Right lobe of liver (tissue), 6 donors: ENCODE results near the gene ANO4. TPM values are rescaled to one million over a fixed set of nuclear protein-coding genes. Genes with fewer than 3 reads are reported as not detected.

ENCODE experiments used
- ATAC-seq, 4 donors: fragments of 200-7000 bp; cut with Tn5 transposase; one replicate each; pipeline ENCODE4 v1.9.1; 2020; ENCODE audit warnings: mild to moderate bottlenecking in 4 of 4, moderate library complexity in 4 of 4
- DNase-seq, 3 donors: peaks; one replicate each; pipeline ENCODE4 v3.0.0-alpha.2; 2020
- H3K27ac ChIP-seq, 3 donors: fragments of 200-600 bp; one replicate each; pipeline ENCODE4 v1.8.0; 2022
- H3K27me3 ChIP-seq, 2 donors: fragments of 200-600 bp; one replicate each; pipeline ENCODE4 v1.8.0; 2022
- H3K36me3 ChIP-seq, 4 donors: fragments of 200-600 bp; sonication (generic) in 1 of 4; one replicate each; pipeline versions ENCODE4 v1.5.1 to v1.8.0; 2017 to 2022; ENCODE audit warnings: control low read depth in 1 of 4
- H3K4me1 ChIP-seq, 4 donors: fragments of 200-600 bp; sonication (generic) in 1 of 4; one replicate each; pipeline versions ENCODE4 v1.5.1 to v1.8.0; 2017 to 2022; ENCODE audit warnings: control low read depth in 1 of 4
- H3K4me3 ChIP-seq, 3 donors: fragments of 200-600 bp; one replicate each; pipeline ENCODE4 v1.8.0; 2022
- H3K9me3 ChIP-seq, 4 donors: fragments of 200-600 bp; sonication (generic) in 1 of 4; one replicate each; pipeline versions ENCODE4 v1.5.1 to v1.8.0; 2017 to 2022; ENCODE audit warnings: control low read depth in 1 of 4
- CTCF ChIP-seq, 4 donors: fragments of 200-600 bp in 3 of 4; fragments of 450-650 bp in 1 of 4; IDR thresholded peaks; one replicate each; pipeline versions ENCODE4 v1.5.1 to v1.8.0; 2016 to 2022; ENCODE audit warnings: antibody characterized with exemption in 4 of 4, mild to moderate bottlenecking in 2 of 4
- POLR2A ChIP-seq: fragments of 450-650 bp; IDR thresholded peaks from one replicate; pipeline ENCODE4 v1.6.1; 2017; ENCODE audit warnings: antibody characterized with exemption, mild to moderate bottlenecking
- WGBS: methylation state at CpG from one replicate; pipeline ENCODE4 v1.1.6; 2018; ENCODE audit warnings: low coverage, low lambda C conversion rate; ENCODE audit not compliant: insufficient coverage; ENCODE audit errors: missing lambda C conversion rate; 5-methylcytosine and 5-hydroxymethylcytosine counted together
- intact Hi-C, 2 donors: fragments of 100-400 bp; cut with DNase I; formaldehyde crosslinking; loops; one replicate each; pipeline versions ENCODE4 v1.11.2 to v1.14.1; 2022
- total RNA-seq, 6 experiments: library from RNA; depleted of rRNA in 2 of 6; stranded (reverse); fragments of >200 nt in 2 of 6; fragmentation: NEBNext Ultra II Directional in 3 of 6; extraction: Animal tissue kit (Norgen Biotek cat#: 25700) in 3 of 6; gene quantifications; one replicate each; pipeline versions ENCODE4 v1.1.0 to v1.2.4, GENCODE V29; 2016 to 2023
- donor health status: DM: no; HTN: yes; CAD: no.
- donor health status: DM: no; HTN: no; CAD: no.
- donor health status: DM: no; HTN: no; CAD: no.
- donor health status: DM: no; HTN: yes; CAD: no.
- donor health status: DM: no; HTN: yes; CAD: no.

ANO4 gene
- total RNA-seq, 6 experiments from 2014 or later: 0.13 TPM; not detected in 5

GRCh38 chr12:100871195-100871734, 76.7 kb downstream of the ANO4 start:
- no peaks in the 10 kb centered on the region for H3K9me3 ChIP-seq
- H3K4me1 ChIP-seq: no peaks in the 10 kb centered on the region
- intact Hi-C loops: no loop called here
- ATAC-seq: no peak
- H3K27ac ChIP-seq: no peak overlapping the region
- DNase-seq: no peak
- H3K4me3 ChIP-seq: no peak overlapping the region
- TF ChIP-seq CTCF (IDR thresholded peaks at IDR 0.05) (no peak), POLR2A (no peak)
- WGBS: 27% methylated on average over 1 of the region's 1 CpG
- H3K36me3 ChIP-seq: no peaks in the 10 kb centered on the region
- no peaks in the 10 kb centered on the region for H3K27me3 ChIP-seq

- no peak overlapping the region for H3K27ac ChIP-seq
- no peaks in the 10 kb centered on the region for H3K27me3 ChIP-seq
- 56% methylated on average over 7 of the region's 7 CpGs for WGBS
- H3K36me3 ChIP-seq: no peaks in the 10 kb centered on the region
- ATAC-seq (no peak), DNase-seq (no peak)
- no peaks in the 10 kb centered on the region for H3K4me1 ChIP-seq
- intact Hi-C loops: no loop called here
- TF ChIP-seq POLR2A (no peak), CTCF (IDR thresholded peaks at IDR 0.05) (no peak)
- H3K4me3 ChIP-seq: no peak overlapping the region
- no peaks in the 10 kb centered on the region for H3K9me3 ChIP-seq
Measured at GRCh38 chr12:100875156-100875555, 80.6 kb downstream of the ANO4 start.

- H3K9me3 ChIP-seq: no peaks in the 10 kb centered on the region
- WGBS: 50% methylated on average over 2 of the region's 2 CpGs
- H3K4me3 ChIP-seq: no peak overlapping the region
- no peak overlapping the region for H3K27ac ChIP-seq
- no peaks in the 10 kb centered on the region for H3K36me3 ChIP-seq
- no peaks in the 10 kb centered on the region for H3K27me3 ChIP-seq
- TF ChIP-seq POLR2A (no peak), CTCF (IDR thresholded peaks at IDR 0.05) (no peak)
- H3K4me1 ChIP-seq: no peaks in the 10 kb centered on the region
- intact Hi-C loops: no loop called here
- DNase-seq: no peak
- no peak for ATAC-seq
Measured at GRCh38 chr12:100875771-100876170, 81.2 kb downstream of the ANO4 start.

- no peaks in the 10 kb centered on the region for H3K4me1 ChIP-seq
- H3K4me3 ChIP-seq: no peak overlapping the region
- no peaks in the 10 kb centered on the region for H3K9me3 ChIP-seq
- intact Hi-C loops: no loop called here
- H3K36me3 ChIP-seq: no peaks in the 10 kb centered on the region
- WGBS: 34% methylated on average over 2 of the region's 2 CpGs
- ATAC-seq (no peak), DNase-seq (no peak)
- no peak overlapping the region for H3K27ac ChIP-seq
- TF ChIP-seq POLR2A (no peak), CTCF (IDR thresholded peaks at IDR 0.05) (no peak)
- H3K27me3 ChIP-seq: no peaks in the 10 kb centered on the region
Measured at GRCh38 chr12:100877776-100878175, 83.2 kb downstream of the ANO4 start.

GRCh38 chr12:100895192-100895591, 100.6 kb downstream of the ANO4 start:
- Histone ChIP-seq H3K27ac (no peak overlapping the region), H3K27me3 (no peaks in the 10 kb centered on the region), H3K4me3 (no peak overlapping the region), H3K36me3 (no peaks in the 10 kb centered on the region), H3K4me1 (no peaks in the 10 kb centered on the region), H3K9me3 (no peaks in the 10 kb centered on the region)
- ATAC-seq (no peak), DNase-seq (no peak)
- intact Hi-C loops: no loop called here
- TF ChIP-seq CTCF (IDR thresholded peaks at IDR 0.05) (no peak), POLR2A (no peak)
- WGBS: 65% methylated on average over 2 of the region's 2 CpGs
